Measurements from ENCODE around the gene CBFA2T3.

GRCh38 chr16:88919936-88920335, 57.1 kb downstream of the CBFA2T3 start:
- TF ChIP-seq POLR2AphosphoS5 (IDR thresholded peaks at IDR 0.05; ENCODE audit: borderline replicate concordance, low read depth, low read length) (no peak), EZH2 (IDR thresholded peaks at IDR 0.05) (no peak)
